ENCODE data around the gene ELF2. TPM values are rescaled to one million over a fixed set of nuclear protein-coding genes. Genes with fewer than 3 reads are reported as not detected.
"Not testable (repeated sequence)": the region's sequence is repeated elsewhere in the genome, so short reads cannot be mapped to it uniquely, and the experiment has no call there.

The ELF2 gene
- polyA plus RNA-seq, 3 donors = 14.0 to 34.3 (median 18.9) TPM

DNA sequence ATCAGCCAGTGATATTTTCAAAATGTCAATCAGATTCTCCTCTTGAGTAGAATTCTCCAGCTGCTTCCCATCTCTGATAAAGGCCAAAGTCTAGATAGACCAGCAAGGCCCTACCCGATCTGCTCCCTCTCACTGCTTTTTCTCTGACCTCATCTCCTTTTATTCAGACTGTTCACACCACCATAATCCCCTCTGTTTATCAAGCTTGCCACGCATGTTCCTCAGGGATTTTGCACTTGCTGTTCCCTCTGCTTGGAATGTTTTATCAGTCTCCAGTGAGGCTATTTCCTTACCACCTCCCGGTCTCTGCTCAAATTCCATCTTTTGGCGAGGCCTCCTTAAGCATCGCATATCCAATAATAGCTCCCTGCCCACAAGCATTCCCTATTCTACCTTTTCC is 141.4 kb downstream of the ELF2 start:
- peaks cover 7 to 34% of the 10 kb centered on the region in 2 donors for H3K36me3 ChIP-seq (replicated peaks in 1 of 2; ENCODE audit: control insufficient read depth in 1 of 2, insufficient read depth in 2 of 2, low read length in 2 of 2)
- no peak overlapping the region for H3K4me3 ChIP-seq (replicated peaks in 1 of 3; ENCODE audit: low read depth in 2 of 3, low read length in 3 of 3)
- WGBS (ENCODE audit: insufficient coverage) = 91% methylated on average over 5 of the region's 5 CpGs
- intact Hi-C loops (cut with micrococcal nuclease) = no loop called here
- Mint-ChIP-seq H3K4me1 (peaks cover 32% of the 10 kb centered on the region), H3K36me3 (peaks cover 19 to 28% of the 10 kb centered on the region in 2 donors), H3K4me3 (no peak overlapping the region), H3K9me3 (no peaks in the 10 kb centered on the region), H3K27ac (peak overlapping the region in 5 of 7 donors; percentile 18 to 41 (median 23)), H3K27me3 (ENCODE audit: low read depth in 3 of 3) (peaks cover 0 to 2% (median 0%) of the 10 kb centered on the region in 3 donors)
- no peaks in the 10 kb centered on the region for H3K9me3 ChIP-seq (replicated peaks in 1 of 2; ENCODE audit: control insufficient read depth in 1 of 2, insufficient read depth in 1 of 2, low read length in 2 of 2)
- H2AFZ ChIP-seq (ENCODE audit: insufficient read depth, low read depth, low read length, poor library complexity, severe bottlenecking) = no peak overlapping the region
- H3K4me2 ChIP-seq (replicated peaks; ENCODE audit: extremely low read depth, low read length, poor library complexity, severe bottlenecking) = no peak overlapping the region
- no peak for DNase-seq
- peaks cover 100% of the 10 kb centered on the region for H3K79me2 ChIP-seq (ENCODE audit: insufficient read depth, low read length)
- peak overlapping the region in 1 of 2 donors; percentile 55 for H3K27ac ChIP-seq (ENCODE audit: low read depth in 1 of 2, low read length in 2 of 2)
- TF ChIP-seq, protein P1, sequence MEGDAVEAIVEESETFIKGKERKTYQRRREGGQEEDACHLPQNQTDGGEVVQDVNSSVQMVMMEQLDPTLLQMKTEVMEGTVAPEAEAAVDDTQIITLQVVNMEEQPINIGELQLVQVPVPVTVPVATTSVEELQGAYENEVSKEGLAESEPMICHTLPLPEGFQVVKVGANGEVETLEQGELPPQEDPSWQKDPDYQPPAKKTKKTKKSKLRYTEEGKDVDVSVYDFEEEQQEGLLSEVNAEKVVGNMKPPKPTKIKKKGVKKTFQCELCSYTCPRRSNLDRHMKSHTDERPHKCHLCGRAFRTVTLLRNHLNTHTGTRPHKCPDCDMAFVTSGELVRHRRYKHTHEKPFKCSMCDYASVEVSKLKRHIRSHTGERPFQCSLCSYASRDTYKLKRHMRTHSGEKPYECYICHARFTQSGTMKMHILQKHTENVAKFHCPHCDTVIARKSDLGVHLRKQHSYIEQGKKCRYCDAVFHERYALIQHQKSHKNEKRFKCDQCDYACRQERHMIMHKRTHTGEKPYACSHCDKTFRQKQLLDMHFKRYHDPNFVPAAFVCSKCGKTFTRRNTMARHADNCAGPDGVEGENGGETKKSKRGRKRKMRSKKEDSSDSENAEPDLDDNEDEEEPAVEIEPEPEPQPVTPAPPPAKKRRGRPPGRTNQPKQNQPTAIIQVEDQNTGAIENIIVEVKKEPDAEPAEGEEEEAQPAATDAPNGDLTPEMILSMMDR (IDR thresholded peaks at IDR 0.05) = no peak
- H4K20me1 ChIP-seq (ENCODE audit: insufficient read depth, low read length) = peaks cover 92% of the 10 kb centered on the region
- no peak overlapping the region for H3K9ac ChIP-seq (ENCODE audit: insufficient read depth, low read length, poor library complexity, severe bottlenecking)
- no peaks in the 10 kb centered on the region for H3K27me3 ChIP-seq (ENCODE audit: control insufficient read depth in 2 of 2, insufficient read depth in 2 of 2, low read length in 2 of 2)
- peaks cover 4% of the 10 kb centered on the region in 2 donors for H3K4me1 ChIP-seq (ENCODE audit: control insufficient read depth in 1 of 2, insufficient read depth in 2 of 2, low read length in 2 of 2)

DNA sequence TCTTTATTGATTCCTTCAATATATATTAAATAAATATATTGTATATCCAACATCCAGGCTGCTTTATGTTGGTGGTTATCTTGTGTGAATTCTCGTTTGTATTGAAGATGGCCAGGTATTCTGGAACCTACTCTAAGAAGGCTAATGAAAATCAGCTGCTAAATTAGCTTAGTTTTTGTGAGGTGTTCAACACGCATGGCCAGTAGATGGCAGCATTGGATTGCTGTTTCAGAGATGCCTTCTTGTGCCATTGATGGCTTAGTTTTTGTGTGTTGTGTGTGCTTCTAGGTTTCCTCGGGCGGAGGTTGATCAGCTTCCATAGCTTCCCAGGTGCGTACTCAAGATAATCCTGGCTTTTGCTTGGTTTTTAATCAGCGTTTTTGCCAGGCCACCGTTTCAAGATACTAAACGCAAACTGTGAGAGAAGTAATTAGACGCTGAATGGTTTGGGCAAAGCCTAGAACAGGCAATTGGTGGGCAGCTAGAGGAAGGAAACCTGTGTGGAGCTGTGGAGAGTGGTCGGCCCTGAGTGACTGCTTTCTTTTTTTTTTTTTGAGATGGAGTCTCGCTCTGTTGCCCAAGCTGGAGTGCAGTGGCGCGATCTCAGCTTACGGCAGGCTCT is 146.3 kb downstream of the ELF2 start:
- TF ChIP-seq, protein P1 (IDR thresholded peaks at IDR 0.05) = peak; percentile 83
- WGBS (ENCODE audit: insufficient coverage) = 7% methylated on average over 9 of the region's 14 CpGs
- peak; percentile 64 to 77 (median 74) for DNase-seq
- no peak overlapping the region for H3K9ac ChIP-seq (ENCODE audit: insufficient read depth, low read length, poor library complexity, severe bottlenecking)
- H3K36me3 Mint-ChIP-seq = peaks cover 12 to 14% of the 10 kb centered on the region in 2 donors
- no peaks in the 10 kb centered on the region for H3K9me3 Mint-ChIP-seq
- no peak overlapping the region for H2AFZ ChIP-seq (ENCODE audit: insufficient read depth, low read depth, low read length, poor library complexity, severe bottlenecking)
- peaks cover 84% of the 10 kb centered on the region for H4K20me1 ChIP-seq (ENCODE audit: insufficient read depth, low read length)
- H3K4me1 ChIP-seq (ENCODE audit: control insufficient read depth in 1 of 2, insufficient read depth in 2 of 2, low read length in 2 of 2) = peaks cover 18 to 25% of the 10 kb centered on the region in 2 donors
- H3K27me3 ChIP-seq (ENCODE audit: control insufficient read depth in 2 of 2, insufficient read depth in 2 of 2, low read length in 2 of 2) = no peaks in the 10 kb centered on the region
- no peaks in the 10 kb centered on the region for H3K27me3 Mint-ChIP-seq (ENCODE audit: low read depth in 3 of 3)
- H3K9me3 ChIP-seq (replicated peaks in 1 of 2; ENCODE audit: control insufficient read depth in 1 of 2, insufficient read depth in 1 of 2, low read length in 2 of 2) = no peaks in the 10 kb centered on the region
- peaks cover 99% of the 10 kb centered on the region for H3K79me2 ChIP-seq (ENCODE audit: insufficient read depth, low read length)
- H3K27ac Mint-ChIP-seq = peak overlapping the region in 4 of 7 donors; percentile 22 to 84 (median 50)
- no peak overlapping the region for H3K4me3 Mint-ChIP-seq
- peaks cover 51% of the 10 kb centered on the region for H3K4me1 Mint-ChIP-seq
- H3K36me3 ChIP-seq (replicated peaks in 1 of 2; ENCODE audit: control insufficient read depth in 1 of 2, insufficient read depth in 2 of 2, low read length in 2 of 2) = peaks cover 3 to 17% of the 10 kb centered on the region in 2 donors
- peak overlapping the region; percentile 41 for H3K4me2 ChIP-seq (replicated peaks; ENCODE audit: extremely low read depth, low read length, poor library complexity, severe bottlenecking)
- intact Hi-C loops (cut with micrococcal nuclease) = no loop called here
- no peak overlapping the region for H3K27ac ChIP-seq (ENCODE audit: low read depth in 1 of 2, low read length in 2 of 2)
- no peak overlapping the region for H3K4me3 ChIP-seq (replicated peaks in 1 of 3; ENCODE audit: low read depth in 2 of 3, low read length in 3 of 3)

DNA sequence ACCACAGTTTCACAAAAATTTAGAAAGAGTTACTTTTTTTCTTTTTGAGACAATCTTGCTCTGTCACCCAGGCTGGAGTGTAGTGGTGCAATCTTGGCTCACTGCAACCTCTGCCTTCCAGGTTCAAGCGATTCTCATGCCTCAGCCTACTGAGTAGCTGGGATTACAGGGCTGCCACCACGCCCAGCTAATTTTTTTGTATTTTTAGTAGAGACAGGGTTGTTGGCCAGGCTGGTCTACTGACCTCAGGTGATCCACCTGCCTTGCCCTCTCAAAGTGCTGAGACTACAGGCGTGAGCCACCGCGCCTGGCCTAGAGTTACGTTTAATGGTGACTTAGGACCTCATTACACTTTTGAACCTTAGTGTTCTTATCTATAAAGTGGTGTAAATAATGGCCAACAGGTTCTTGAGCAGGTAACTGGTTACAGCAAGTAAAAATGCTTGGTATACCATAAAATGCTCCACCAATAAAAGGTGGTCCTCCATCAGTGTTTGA is 147.1 kb downstream of the ELF2 start:
- not testable (repeated sequence) for H3K9me3 Mint-ChIP-seq; H3K27me3 Mint-ChIP-seq (ENCODE audit: low read depth in 3 of 3); H2AFZ ChIP-seq (ENCODE audit: insufficient read depth, low read depth, low read length, poor library complexity, severe bottlenecking); DNase-seq; H3K4me2 ChIP-seq (replicated peaks; ENCODE audit: extremely low read depth, low read length, poor library complexity, severe bottlenecking); H3K4me3 Mint-ChIP-seq; H3K4me3 ChIP-seq (replicated peaks in 1 of 3; ENCODE audit: low read depth in 2 of 3, low read length in 3 of 3); H3K9me3 ChIP-seq (replicated peaks in 1 of 2; ENCODE audit: control insufficient read depth in 1 of 2, insufficient read depth in 1 of 2, low read length in 2 of 2); H3K9ac ChIP-seq (ENCODE audit: insufficient read depth, low read length, poor library complexity, severe bottlenecking); H3K27me3 ChIP-seq (ENCODE audit: control insufficient read depth in 2 of 2, insufficient read depth in 2 of 2, low read length in 2 of 2)
- Mint-ChIP-seq H3K36me3 (peaks cover 12 to 16% of the 10 kb centered on the region in 2 donors), H3K27ac (peak overlapping the region in 3 of 7 donors; percentile 15 to 61 (median 42)), H3K4me1 (peaks cover 47% of the 10 kb centered on the region)
- Histone ChIP-seq H4K20me1 (ENCODE audit: insufficient read depth, low read length) (peaks cover 84% of the 10 kb centered on the region), H3K79me2 (ENCODE audit: insufficient read depth, low read length) (peaks cover 99% of the 10 kb centered on the region), H3K4me1 (ENCODE audit: control insufficient read depth in 1 of 2, insufficient read depth in 2 of 2, low read length in 2 of 2) (peaks cover 18 to 25% of the 10 kb centered on the region in 2 donors), H3K36me3 (replicated peaks in 1 of 2; ENCODE audit: control insufficient read depth in 1 of 2, insufficient read depth in 2 of 2, low read length in 2 of 2) (peaks cover 0 to 18% of the 10 kb centered on the region in 2 donors), H3K27ac (ENCODE audit: low read depth in 1 of 2, low read length in 2 of 2) (peak overlapping the region in 1 of 2 donors; percentile 41)
- 36% methylated on average over 2 of the region's 6 CpGs for WGBS (ENCODE audit: insufficient coverage)
- intact Hi-C loops (cut with micrococcal nuclease) = loop anchor here in 1 of 2 donors (10.0 kb wide), 1 partner anchor 265 kb away; no protein-coding TSS in a partner anchor
